ENCODE data around the gene PLD1.
A peak's percentile ranks its signal among the peaks of the same experiment; 100 is the strongest.

The PLD1 gene

GRCh38 chr3:171811295-171811912 lies 1.1 kb upstream of the PLD1 start (continued):
- no peak for TF ChIP-seq SP3 (tag by site-specific recombination; IDR thresholded peaks at IDR 0.05)
- TF ChIP-seq ZNF146 (tag by site-specific recombination; IDR thresholded peaks at IDR 0.05): peak; percentile 34; the same call in 1 of the 2 replicates
- no peak for TF ChIP-seq ZFHX2 (tag by site-specific recombination; conservative IDR thresholded peaks at IDR 0.05)
- TF ChIP-seq ZNF777 (tag by site-specific recombination; IDR thresholded peaks at IDR 0.05; ENCODE audit: borderline replicate concordance): no peak
- TF ChIP-seq ZNF24 (tag by site-specific recombination; IDR thresholded peaks at IDR 0.05): no peak
- peak; percentile 91 for TF ChIP-seq SP7 (tag by site-specific recombination; IDR thresholded peaks at IDR 0.05)
- TF ChIP-seq ZBTB48 (tag by site-specific recombination; IDR thresholded peaks at IDR 0.05): no peak
- TF ChIP-seq ZNF133 (tag by site-specific recombination; IDR thresholded peaks at IDR 0.05): no peak

GRCh38 chr3:171810629-171811294 lies 479 bp upstream of the PLD1 start:
- TF ChIP-seq WT1 (tag by site-specific recombination; IDR thresholded peaks at IDR 0.05) (no peak), IKZF3 (tag by site-specific recombination; IDR thresholded peaks at IDR 0.05) (peak; percentile 5; the same call in 1 of the 2 replicates), ZXDB (tag by site-specific recombination; IDR thresholded peaks at IDR 0.05) (peak; percentile 8; the same call in 1 of the 2 replicates), ZNF223 (tag by site-specific recombination; IDR thresholded peaks at IDR 0.05) (0 out of 2 replicates have a peak, but pooled peaks have one; percentile 3), ZNF596 (tag by site-specific recombination; IDR thresholded peaks at IDR 0.05) (peak; percentile 30; the same call in 1 of the 2 replicates), ZNF10 (tag by site-specific recombination; IDR thresholded peaks at IDR 0.05) (no peak), ZNF366 (tag by site-specific recombination; conservative IDR thresholded peaks at IDR 0.05) (peak; percentile 30; the same call in 1 of the 2 replicates), ZNF629 (tag by site-specific recombination; IDR thresholded peaks at IDR 0.05) (peak; percentile 9; the same call in 1 of the 2 replicates)
- H3K9me3 ChIP-seq (ENCODE audit: control insufficient read depth, insufficient read depth, low read depth, low read length): no peaks in the 10 kb centered on the region
- H3K36me3 ChIP-seq (ENCODE audit: control insufficient read depth in 2 of 2, insufficient read depth in 1 of 2, low read length in 2 of 2): no peaks in the 10 kb centered on the region
- peak overlapping the region; percentile 63 for H3K4me3 ChIP-seq (ENCODE audit: low read depth, low read length)
- peaks cover 4% of the 10 kb centered on the region; the same call in 1 of the 2 replicates for H3K4me1 ChIP-seq (ENCODE audit: control insufficient read depth, insufficient read depth, low read length)
- ChIA-PET POLR2A (interaction anchor here (0.7 to 1.3 kb wide), 3 partner anchors 12 to 22 kb away, joined by 3 to 4 read pairs (median 4); no protein-coding TSS in a partner anchor), CTCF (interaction anchor here (3.7 kb wide), 1 partner anchor 19 kb away, joined by 19 read pairs; no protein-coding TSS in a partner anchor)
- H3K27ac ChIP-seq (ENCODE audit: extremely low read depth, low read depth, low read length): peak overlapping the region; percentile 84; the same call in 1 of the 2 replicates

- CTCF ChIA-PET: interaction anchor here (3.7 kb wide), 1 partner anchor 21 kb away, joined by 19 read pairs; no protein-coding TSS in a partner anchor
- peak overlapping the region; percentile 84 for H3K27ac ChIP-seq (ENCODE audit: extremely low read depth, low read depth, low read length)
- no peaks in the 10 kb centered on the region for H3K9me3 ChIP-seq (ENCODE audit: control insufficient read depth, insufficient read depth, low read depth, low read length)
- no peaks in the 10 kb centered on the region for H3K36me3 ChIP-seq (ENCODE audit: control insufficient read depth in 2 of 2, insufficient read depth in 1 of 2, low read length in 2 of 2)
- TF ChIP-seq ZBTB48 (tag by site-specific recombination; IDR thresholded peaks at IDR 0.05): peak; percentile 39; the same call in 1 of the 2 replicates
- TF ChIP-seq KLF8 (tag by site-specific recombination; IDR thresholded peaks at IDR 0.05): no peak; the same call in 1 of the 2 replicates
- TF ChIP-seq ZNF335 (tag by site-specific recombination; conservative IDR thresholded peaks at IDR 0.05): peak; percentile 85
- TF ChIP-seq ZNF660 (tag by site-specific recombination; IDR thresholded peaks at IDR 0.05): 0 out of 2 replicates have a peak, but pooled peaks have one; percentile 8
- TF ChIP-seq GFI1B (tag by site-specific recombination; IDR thresholded peaks at IDR 0.05): no peak
- 0 out of 2 replicates have a peak, but pooled peaks have one; percentile 25 for TF ChIP-seq KLF1 (tag by site-specific recombination; IDR thresholded peaks at IDR 0.05)
- no peak for TF ChIP-seq ZNF423 (tag by site-specific recombination; IDR thresholded peaks at IDR 0.05)
- TF ChIP-seq SP2 (tag by site-specific recombination; IDR thresholded peaks at IDR 0.05): peak; percentile 38
- 0 out of 2 replicates have a peak, but pooled peaks have one; percentile 22 for TF ChIP-seq ZNF513 (tag by site-specific recombination; IDR thresholded peaks at IDR 0.05)
- TF ChIP-seq ZNF529 (tag by site-specific recombination; IDR thresholded peaks at IDR 0.05; ENCODE audit: insufficient replicate concordance): no peak
- 0 out of 2 replicates have a peak, but pooled peaks have one; percentile 32 for TF ChIP-seq ZNF561 (tag by site-specific recombination; IDR thresholded peaks at IDR 0.05; ENCODE audit: borderline replicate concordance)
- TF ChIP-seq SP3 (tag by site-specific recombination; IDR thresholded peaks at IDR 0.05): peak; percentile 50
- TF ChIP-seq BCL11B (tag by site-specific recombination; IDR thresholded peaks at IDR 0.05; ENCODE audit: low read depth): no peak
- no peak for TF ChIP-seq ZNF157 (tag by site-specific recombination; IDR thresholded peaks at IDR 0.05)
- H3K4me3 ChIP-seq (ENCODE audit: low read depth, low read length): peak overlapping the region; percentile 63
- POLR2A ChIA-PET: interaction anchor here (0.8 kb wide), 1 partner anchor 38 kb away, joined by 4 read pairs; no protein-coding TSS in a partner anchor
- peaks cover 4% of the 10 kb centered on the region; the same call in 1 of the 2 replicates for H3K4me1 ChIP-seq (ENCODE audit: control insufficient read depth, insufficient read depth, low read length)
These were observed 747 bp downstream of the PLD1 start for GRCh38 chr3:171809611-171809860.

All from HEK293 (cell line).